ENCODE measurements around the gene MAF. TPM values are rescaled to one million over a fixed set of nuclear protein-coding genes. Genes with fewer than 3 reads are reported as not detected.
A peak's percentile ranks its signal among the peaks of the same experiment; 100 is the strongest.

MAF gene
- 60.0 TPM for total RNA-seq
- long read RNA-seq, full-length matches to known transcripts, result 40 of 41 reads
- long read RNA-seq, partial matches to known transcripts, result 0 of 41 reads
- long read RNA-seq, other reads (novel, unspliced or antisense), result 1 of 41 reads

DNA sequence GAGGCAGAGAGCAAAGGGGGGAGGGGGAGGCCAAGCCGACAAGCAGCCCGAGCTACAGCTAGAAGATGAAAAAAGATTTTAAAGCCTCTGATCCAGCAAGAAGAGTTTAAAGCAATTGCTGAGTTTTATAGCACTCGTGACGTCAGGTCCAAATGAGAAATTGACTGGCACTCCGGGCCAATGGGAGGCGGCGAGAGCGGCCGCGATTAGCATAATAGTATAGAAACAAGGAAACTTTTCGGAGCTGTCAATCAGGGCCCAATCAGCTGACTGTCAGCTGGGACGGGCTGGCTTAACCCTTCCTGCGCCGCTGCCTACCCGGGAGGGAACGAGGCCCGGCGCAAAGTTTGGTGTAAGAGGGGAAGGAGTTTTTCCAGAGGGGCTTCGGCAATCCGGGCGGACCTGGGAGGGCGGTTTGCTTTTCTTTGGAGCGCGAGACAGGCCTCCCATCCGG lies at the start of gene MAF:
MAF (minus strand) TSS at position 100 of the 454 bp plus-strand sequence. CDS start 835 bp downstream, outside the sequence.
- TF ChIP-seq CTCF (IDR thresholded peaks at IDR 0.05), result no peak
- intact Hi-C loops (cut with DNase I), result no loop called here
- H3K27me3 ChIP-seq (ENCODE audit: low read depth), result no peaks in the 10 kb centered on the region
- no peaks in the 10 kb centered on the region for H3K36me3 ChIP-seq
- H3K27ac ChIP-seq, result peak within 1 kb of the TSS; percentile 91
- H3K4me1 ChIP-seq, result peaks cover 4% of the 10 kb centered on the region
- DNase-seq (peak; percentile 95), ATAC-seq (peak; percentile 93 to 95)
- peak within 1 kb of the TSS; percentile 69 for H3K4me3 ChIP-seq
- H3K9me3 ChIP-seq, result no peaks in the 10 kb centered on the region

DNA sequence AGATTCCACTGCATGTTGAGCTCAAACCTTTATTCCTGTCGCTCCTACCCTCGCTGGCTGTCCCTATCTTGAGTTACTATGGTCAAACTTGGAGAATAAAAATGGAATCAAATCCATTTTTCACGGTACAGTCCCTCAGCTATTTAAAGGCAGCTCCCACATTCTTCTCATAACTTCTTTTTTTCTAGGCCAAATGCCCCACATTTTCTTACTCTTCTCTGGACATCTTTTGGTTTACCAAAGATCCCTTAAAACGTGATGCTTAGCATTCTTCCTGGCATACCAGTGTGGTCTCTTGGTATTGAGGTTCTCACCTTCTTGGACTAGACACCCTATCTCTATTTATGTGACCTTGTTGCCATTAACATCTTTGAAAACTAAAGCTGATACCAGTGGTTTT lies 48.3 kb upstream of the MAF start:
- no peaks in the 10 kb centered on the region for H3K9me3 ChIP-seq
- no peaks in the 10 kb centered on the region for H3K36me3 ChIP-seq
- H3K4me3 ChIP-seq, result no peak overlapping the region
- no peaks in the 10 kb centered on the region for H3K27me3 ChIP-seq (ENCODE audit: low read depth)
- DNase-seq (no peak), ATAC-seq (no peak)
- H3K4me1 ChIP-seq, result peaks cover 5% of the 10 kb centered on the region
- TF ChIP-seq CTCF (IDR thresholded peaks at IDR 0.05), result no peak
- no peak overlapping the region for H3K27ac ChIP-seq
- intact Hi-C loops (cut with DNase I), result no loop called here

- TF ChIP-seq CTCF (IDR thresholded peaks at IDR 0.05), result no peak
- Histone ChIP-seq H3K4me1 (no peaks in the 10 kb centered on the region), H3K27ac (no peak overlapping the region), H3K36me3 (no peaks in the 10 kb centered on the region), H3K4me3 (no peak overlapping the region), H3K9me3 (no peaks in the 10 kb centered on the region), H3K27me3 (ENCODE audit: low read depth) (no peaks in the 10 kb centered on the region)
- DNase-seq (no peak), ATAC-seq (no peak)
- intact Hi-C loops (cut with DNase I), result no loop called here
These were observed 47.0 kb upstream of the MAF start for GRCh38 chr16:79647586-79647985.

- ATAC-seq (no peak), DNase-seq (no peak)
- Histone ChIP-seq H3K36me3 (no peaks in the 10 kb centered on the region), H3K4me1 (peaks cover 4% of the 10 kb centered on the region), H3K27ac (no peak overlapping the region), H3K9me3 (no peaks in the 10 kb centered on the region), H3K27me3 (ENCODE audit: low read depth) (no peaks in the 10 kb centered on the region), H3K4me3 (no peak overlapping the region)
- intact Hi-C loops (cut with DNase I), result no loop called here
- TF ChIP-seq CTCF (IDR thresholded peaks at IDR 0.05), result no peak
These were observed 45.2 kb upstream of the MAF start for GRCh38 chr16:79645701-79646100.

- H3K4me3 ChIP-seq, result no peak overlapping the region
- no peak for TF ChIP-seq CTCF (IDR thresholded peaks at IDR 0.05)
These were observed 44.6 kb upstream of the MAF start for GRCh38 chr16:79644971-79645667.

More at GRCh38 chr16:79644971-79645667, 44.6 kb upstream of the MAF start:
- H3K4me1 ChIP-seq, result peaks cover 10% of the 10 kb centered on the region
- no peaks in the 10 kb centered on the region for H3K9me3 ChIP-seq
- H3K27ac ChIP-seq, result no peak overlapping the region
- no peaks in the 10 kb centered on the region for H3K36me3 ChIP-seq
- DNase-seq (no peak), ATAC-seq (no peak)
- no peaks in the 10 kb centered on the region for H3K27me3 ChIP-seq (ENCODE audit: low read depth)
- intact Hi-C loops (cut with DNase I), result no loop called here

Data from lower lobe of right lung (tissue), 2 donors.